ENCODE results near the gene PVALEF.

GRCh38 chr17:81194941-81195901, 29.9 kb downstream of the PVALEF start:
- no peak for TF ChIP-seq CTCF (optimal IDR thresholded peaks at IDR 0.05 in 1 of 3, IDR thresholded peaks at IDR 0.05 in 1 of 3, conservative IDR thresholded peaks at IDR 0.05 in 1 of 3; ENCODE audit: extremely low read depth in 1 of 3, insufficient read depth in 2 of 3, low read length in 3 of 3)
- no peak for TF ChIP-seq EZH2 (IDR thresholded peaks at IDR 0.05; ENCODE audit: low read length)

All from keratinocyte (primary cell).